Hematopoietic multipotent progenitor cell treated with erythropoietin and hydrocortisone succinate and interleukin-3 and kit ligand, for 15 days (in vitro differentiated cells): ENCODE results near the gene DTNBP1.

ENCODE experiments used
- DNase-seq: peaks from one replicate; pipeline ENCODE4 v3.0.0-alpha.2; 2015; ENCODE audit warnings: low spot score

The DTNBP1 gene

GRCh38 chr6:15626160-15626559 is 36.7 kb downstream of the DTNBP1 start:
- DNase-seq = no peak

GRCh38 chr6:15623276-15624116 is 39.3 kb downstream of the DTNBP1 start:
- DNase-seq = peak; percentile 62

- peak; percentile 12 for DNase-seq
Measured at GRCh38 chr6:15622045-15622740, 40.6 kb downstream of the DTNBP1 start.

GRCh38 chr6:15621203-15622044 is 41.4 kb downstream of the DTNBP1 start:
- peak; percentile 39 for DNase-seq

GRCh38 chr6:15620611-15621010 is 42.2 kb downstream of the DTNBP1 start:
- DNase-seq = no peak

- no peak for DNase-seq
Measured at GRCh38 chr6:15619330-15619729, 43.5 kb downstream of the DTNBP1 start.

GRCh38 chr6:15618685-15619084 is 44.1 kb downstream of the DTNBP1 start:
- DNase-seq = no peak

- no peak for DNase-seq
Measured at GRCh38 chr6:15616261-15616660, 46.6 kb downstream of the DTNBP1 start.

- no peak for DNase-seq
Measured at GRCh38 chr6:15615802-15616201, 47.0 kb downstream of the DTNBP1 start.

- no peak for DNase-seq
Measured at GRCh38 chr6:15614277-15614676, 48.6 kb downstream of the DTNBP1 start.

GRCh38 chr6:15608396-15608795 is 54.4 kb downstream of the DTNBP1 start:
- DNase-seq = no peak

GRCh38 chr6:15607603-15608002 is 55.2 kb downstream of the DTNBP1 start:
- no peak for DNase-seq

GRCh38 chr6:15606347-15606746 is 56.5 kb downstream of the DTNBP1 start:
- no peak for DNase-seq

- DNase-seq = no peak
Measured at GRCh38 chr6:15604843-15605242, 58.0 kb downstream of the DTNBP1 start.

- DNase-seq = no peak
Measured at GRCh38 chr6:15602154-15602553, 60.7 kb downstream of the DTNBP1 start.

- DNase-seq = no peak
Measured at GRCh38 chr6:15598273-15598798, 64.5 kb downstream of the DTNBP1 start.

- no peak for DNase-seq
Measured at GRCh38 chr6:15596186-15596896, 66.5 kb downstream of the DTNBP1 start.

GRCh38 chr6:15595461-15596173 is 67.2 kb downstream of the DTNBP1 start:
- no peak for DNase-seq

GRCh38 chr6:15594512-15595259 is 68.1 kb downstream of the DTNBP1 start:
- no peak for DNase-seq

GRCh38 chr6:15593798-15594197 is 69.0 kb downstream of the DTNBP1 start:
- DNase-seq = no peak
